Panc1 (cell line): ENCODE measurements around the gene ATP8B1. TPM values are rescaled to one million over a fixed set of nuclear protein-coding genes. Genes with fewer than 3 reads are reported as not detected.

Experiments used
- ATAC-seq: fragments of 200-7000 bp; cut with Tn5 transposase; 2 replicates; pipeline ENCODE4 v1.9.1; 2020; ENCODE audit warnings: mild to moderate bottlenecking, moderate library complexity
- BruUV-seq: library from RNA; stranded (reverse); fragments of 400-500 nt; replicated peaks from 2 replicates; lab custom pipeline; 2021; lab: Mats Ljungman, UMichigan
- CTCF ChIA-PET: fragments of 300-600 bp; sonication (Branson Sonifier 250); formaldehyde crosslinking; loops from one replicate; lab custom pipeline; 2022; ENCODE audit warnings: antibody characterized with exemption; lab: Charles Lee
- POLR2A ChIA-PET: fragments of 300-600 bp; sonication (Branson Sonifier 250); formaldehyde crosslinking; loops from one replicate; lab custom pipeline; 2022; ENCODE audit warnings: antibody characterized with exemption; lab: Charles Lee
- DNase-seq: peaks from one replicate; pipeline ENCODE4 v3.0.0-alpha.2; 2010; ENCODE audit warnings: low read depth, low spot score
- H3K27ac ChIP-seq: 2 replicates; pipeline ENCODE4 v1.5.1; 2011; ENCODE audit warnings: mild to moderate bottlenecking, low read length, inconsistent platforms
- H3K27me3 ChIP-seq: fragments of 200-500 bp; sonication (Bioruptor generic); 2 replicates; pipeline ENCODE4 v1.6.0; 2014; ENCODE audit warnings: low read length, inconsistent platforms; ENCODE audit not compliant: control insufficient read depth, insufficient read depth
- H3K36me3 ChIP-seq: fragments of 200-500 bp; sonication (Bioruptor generic); 2 replicates; pipeline ENCODE4 v1.5.1; 2014; ENCODE audit warnings: inconsistent platforms, mild to moderate bottlenecking, low read length, moderate library complexity; ENCODE audit not compliant: control insufficient read depth, insufficient read depth
- H3K4me1 ChIP-seq: 2 replicates; pipeline ENCODE4 v1.5.1; 2011; ENCODE audit warnings: inconsistent platforms, mild to moderate bottlenecking, low read length, moderate library complexity; ENCODE audit not compliant: control insufficient read depth, insufficient read depth
- H3K4me3 ChIP-seq, 2 experiments: 2 replicates each; pipeline ENCODE4 v1.5.1; 2011 to 2012; ENCODE audit warnings: low read depth in 2 of 2, low read length in 2 of 2, mild to moderate bottlenecking in 2 of 2, inconsistent platforms in 1 of 2, moderate library complexity in 1 of 2
- H3K9me3 ChIP-seq: fragments of 200-500 bp; sonication (Bioruptor generic); 2 replicates; pipeline ENCODE4 v1.5.1; 2014; ENCODE audit warnings: low read depth, mild to moderate bottlenecking, inconsistent platforms, low read length, moderate library complexity; ENCODE audit not compliant: control insufficient read depth, insufficient read depth
- POLR2AphosphoS5 ChIP-seq: IDR thresholded peaks from 2 replicates; pipeline ENCODE4 v1.6.1; 2012; ENCODE audit warnings: mild to moderate bottlenecking, low read depth, low read length, moderate library complexity
- SIN3A ChIP-seq: IDR thresholded peaks from 2 replicates; pipeline ENCODE4 v1.6.1; 2012; ENCODE audit warnings: low read depth, mild to moderate bottlenecking, low read length, moderate library complexity, borderline replicate concordance; ENCODE audit not compliant: insufficient read depth
- TCF7L2 ChIP-seq: IDR thresholded peaks from 2 replicates; pipeline ENCODE4 v1.6.1; 2011; ENCODE audit warnings: mild to moderate bottlenecking, low read depth, low read length, inconsistent platforms
- in situ Hi-C: cut with HindIII; loops from 2 replicates; pipeline ENCODE4 v1.10.0; 2016; ENCODE audit warnings: low sequenced_read_pairs, low pct_unique_long_range_greater_than_20kb
- intact Hi-C: fragments of 100-400 bp; cut with micrococcal nuclease; formaldehyde crosslinking; loops from one replicate; pipeline ENCODE4 v1.10.0; 2022; ENCODE audit not compliant: unreplicated experiment
- total RNA-seq: library from RNA; stranded (reverse); gene quantifications from one replicate; pipeline ENCODE4 v1.2.1, GENCODE V29; 2021; ENCODE audit not compliant: unreplicated experiment
- TF ChIP-seq, protein P1 (sequence below), 2 experiments: IDR thresholded peaks; 2 replicates each; pipeline ENCODE4 v1.6.1; 2011 to 2012; ENCODE audit warnings: low read depth in 2 of 2, control low read depth in 1 of 2, low read length in 1 of 2, mild to moderate bottlenecking in 1 of 2, moderate library complexity in 1 of 2; ENCODE audit not compliant: insufficient read depth in 1 of 2
- TF ChIP-seq, protein P2 (sequence below): fragments of 450-650 bp; IDR thresholded peaks from 2 replicates; pipeline ENCODE4 v1.5.1; 2017; ENCODE audit warnings: mild to moderate bottlenecking

Gene ATP8B1
- total RNA-seq, 1 experiment from 2014 or later = 12.5 TPM

DNA sequence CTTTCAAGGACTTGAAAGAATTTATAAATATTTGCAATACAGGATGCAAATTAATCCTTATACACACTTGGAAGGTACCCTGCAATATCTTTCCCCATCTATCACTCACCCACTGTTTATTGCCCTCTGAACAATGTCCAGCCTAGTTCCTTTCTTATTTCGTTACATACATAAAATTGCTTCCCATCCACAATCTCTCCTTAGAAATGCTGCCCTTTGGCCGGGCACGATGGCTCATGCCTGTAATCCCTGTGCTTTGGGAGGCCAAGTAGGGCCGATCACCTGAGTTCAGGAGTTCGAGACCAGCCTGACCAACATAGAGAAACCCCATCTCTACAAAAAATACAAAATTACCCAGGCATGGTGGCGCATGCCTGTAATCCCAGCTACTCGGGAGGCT lies 41.2 kb upstream of the ATP8B1 start:
- no peak for TF ChIP-seq TCF7L2
- TF ChIP-seq, protein P1, sequence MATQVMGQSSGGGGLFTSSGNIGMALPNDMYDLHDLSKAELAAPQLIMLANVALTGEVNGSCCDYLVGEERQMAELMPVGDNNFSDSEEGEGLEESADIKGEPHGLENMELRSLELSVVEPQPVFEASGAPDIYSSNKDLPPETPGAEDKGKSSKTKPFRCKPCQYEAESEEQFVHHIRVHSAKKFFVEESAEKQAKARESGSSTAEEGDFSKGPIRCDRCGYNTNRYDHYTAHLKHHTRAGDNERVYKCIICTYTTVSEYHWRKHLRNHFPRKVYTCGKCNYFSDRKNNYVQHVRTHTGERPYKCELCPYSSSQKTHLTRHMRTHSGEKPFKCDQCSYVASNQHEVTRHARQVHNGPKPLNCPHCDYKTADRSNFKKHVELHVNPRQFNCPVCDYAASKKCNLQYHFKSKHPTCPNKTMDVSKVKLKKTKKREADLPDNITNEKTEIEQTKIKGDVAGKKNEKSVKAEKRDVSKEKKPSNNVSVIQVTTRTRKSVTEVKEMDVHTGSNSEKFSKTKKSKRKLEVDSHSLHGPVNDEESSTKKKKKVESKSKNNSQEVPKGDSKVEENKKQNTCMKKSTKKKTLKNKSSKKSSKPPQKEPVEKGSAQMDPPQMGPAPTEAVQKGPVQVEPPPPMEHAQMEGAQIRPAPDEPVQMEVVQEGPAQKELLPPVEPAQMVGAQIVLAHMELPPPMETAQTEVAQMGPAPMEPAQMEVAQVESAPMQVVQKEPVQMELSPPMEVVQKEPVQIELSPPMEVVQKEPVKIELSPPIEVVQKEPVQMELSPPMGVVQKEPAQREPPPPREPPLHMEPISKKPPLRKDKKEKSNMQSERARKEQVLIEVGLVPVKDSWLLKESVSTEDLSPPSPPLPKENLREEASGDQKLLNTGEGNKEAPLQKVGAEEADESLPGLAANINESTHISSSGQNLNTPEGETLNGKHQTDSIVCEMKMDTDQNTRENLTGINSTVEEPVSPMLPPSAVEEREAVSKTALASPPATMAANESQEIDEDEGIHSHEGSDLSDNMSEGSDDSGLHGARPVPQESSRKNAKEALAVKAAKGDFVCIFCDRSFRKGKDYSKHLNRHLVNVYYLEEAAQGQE (IDR thresholded peaks at IDR 0.05; ENCODE audit: insufficient read depth in 1 of 2, low read depth in 2 of 2, low read length in 1 of 2) = no peak
- ATAC-seq (no peak), DNase-seq (no peak)
- CTCF ChIA-PET = interaction anchor here (0.7 kb wide), 2 partner anchors 15 to 260 kb away, joined by 4 to 8 read pairs; no protein-coding TSS in a partner anchor
- intact Hi-C loops (no loop called here), in situ Hi-C loops (no loop called here)
- Histone ChIP-seq H3K4me3 (no peak overlapping the region), H3K36me3 (no peaks in the 10 kb centered on the region), H3K9me3 (no peaks in the 10 kb centered on the region), H3K27me3 (no peaks in the 10 kb centered on the region), H3K4me1 (0 out of 2 replicates have a peak, but pooled peaks cover 3% of the 10 kb centered on the region), H3K27ac (no peak overlapping the region)
- POLR2A ChIA-PET = no interaction called here
- no TSS peak for BruUV-seq

GRCh38 chr18:57843386-57843785 lies 40.3 kb upstream of the ATP8B1 start:
- no peaks in the 10 kb centered on the region for H3K9me3 ChIP-seq
- H3K4me3 ChIP-seq = no peak overlapping the region
- no peak overlapping the region for H3K27ac ChIP-seq
- no peak for TF ChIP-seq SIN3A
- TF ChIP-seq POLR2AphosphoS5 = no peak
- TF ChIP-seq, protein P1 (IDR thresholded peaks at IDR 0.05; ENCODE audit: insufficient read depth in 1 of 2, low read depth in 2 of 2, low read length in 1 of 2) = no peak
- no peak for TF ChIP-seq TCF7L2
- no peak for DNase-seq
- no peaks in the 10 kb centered on the region for H3K36me3 ChIP-seq
- ChIA-PET CTCF (interaction anchor here (0.7 kb wide), 1 partner anchor 260 kb away, joined by 4 read pairs; no protein-coding TSS in a partner anchor), POLR2A (no interaction called here)
- ATAC-seq = no peak
- no peaks in the 10 kb centered on the region for H3K27me3 ChIP-seq
- BruUV-seq = no TSS peak
- intact Hi-C loops (no loop called here), in situ Hi-C loops (no loop called here)
- H3K4me1 ChIP-seq = 0 out of 2 replicates have a peak, but pooled peaks cover 3% of the 10 kb centered on the region

DNA sequence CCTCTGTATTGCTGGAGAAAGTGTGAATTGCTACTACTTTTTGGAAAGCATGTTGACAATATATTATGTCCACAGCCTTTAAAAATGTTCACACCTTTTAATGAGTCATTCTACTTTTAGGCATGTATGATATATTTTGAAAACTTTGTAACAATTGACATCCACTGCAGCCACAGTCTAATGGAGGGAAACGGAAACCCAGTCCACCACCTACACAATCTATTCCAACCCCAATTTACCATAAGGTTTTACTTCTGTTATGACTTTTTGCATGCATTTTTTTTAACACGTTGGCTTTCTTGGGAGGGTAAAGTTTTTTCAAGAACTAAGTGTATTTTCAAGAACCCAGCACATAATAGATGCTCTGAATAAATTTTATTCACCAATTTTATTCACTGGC lies 38.5 kb upstream of the ATP8B1 start:
- CTCF ChIA-PET = no interaction called here
- no peak overlapping the region for H3K27ac ChIP-seq
- TF ChIP-seq, protein P1 (IDR thresholded peaks at IDR 0.05; ENCODE audit: insufficient read depth in 1 of 2, low read depth in 2 of 2, low read length in 1 of 2) = no peak
- TF ChIP-seq POLR2AphosphoS5 (no peak), SIN3A (no peak), TCF7L2 (no peak)
- TF ChIP-seq, protein P2, sequence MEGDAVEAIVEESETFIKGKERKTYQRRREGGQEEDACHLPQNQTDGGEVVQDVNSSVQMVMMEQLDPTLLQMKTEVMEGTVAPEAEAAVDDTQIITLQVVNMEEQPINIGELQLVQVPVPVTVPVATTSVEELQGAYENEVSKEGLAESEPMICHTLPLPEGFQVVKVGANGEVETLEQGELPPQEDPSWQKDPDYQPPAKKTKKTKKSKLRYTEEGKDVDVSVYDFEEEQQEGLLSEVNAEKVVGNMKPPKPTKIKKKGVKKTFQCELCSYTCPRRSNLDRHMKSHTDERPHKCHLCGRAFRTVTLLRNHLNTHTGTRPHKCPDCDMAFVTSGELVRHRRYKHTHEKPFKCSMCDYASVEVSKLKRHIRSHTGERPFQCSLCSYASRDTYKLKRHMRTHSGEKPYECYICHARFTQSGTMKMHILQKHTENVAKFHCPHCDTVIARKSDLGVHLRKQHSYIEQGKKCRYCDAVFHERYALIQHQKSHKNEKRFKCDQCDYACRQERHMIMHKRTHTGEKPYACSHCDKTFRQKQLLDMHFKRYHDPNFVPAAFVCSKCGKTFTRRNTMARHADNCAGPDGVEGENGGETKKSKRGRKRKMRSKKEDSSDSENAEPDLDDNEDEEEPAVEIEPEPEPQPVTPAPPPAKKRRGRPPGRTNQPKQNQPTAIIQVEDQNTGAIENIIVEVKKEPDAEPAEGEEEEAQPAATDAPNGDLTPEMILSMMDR = no peak
- no peaks in the 10 kb centered on the region for H3K27me3 ChIP-seq
- intact Hi-C loops (no loop called here), in situ Hi-C loops (no loop called here)
- no peak overlapping the region for H3K4me3 ChIP-seq
- no TSS peak for BruUV-seq
- H3K36me3 ChIP-seq = no peaks in the 10 kb centered on the region
- DNase-seq (no peak), ATAC-seq (no peak)
- H3K9me3 ChIP-seq = no peaks in the 10 kb centered on the region
- 0 out of 2 replicates have a peak, but pooled peaks cover 3% of the 10 kb centered on the region for H3K4me1 ChIP-seq
- POLR2A ChIA-PET = no interaction called here
